ENCODE results near the gene PPIF.

Gene PPIF

DNA sequence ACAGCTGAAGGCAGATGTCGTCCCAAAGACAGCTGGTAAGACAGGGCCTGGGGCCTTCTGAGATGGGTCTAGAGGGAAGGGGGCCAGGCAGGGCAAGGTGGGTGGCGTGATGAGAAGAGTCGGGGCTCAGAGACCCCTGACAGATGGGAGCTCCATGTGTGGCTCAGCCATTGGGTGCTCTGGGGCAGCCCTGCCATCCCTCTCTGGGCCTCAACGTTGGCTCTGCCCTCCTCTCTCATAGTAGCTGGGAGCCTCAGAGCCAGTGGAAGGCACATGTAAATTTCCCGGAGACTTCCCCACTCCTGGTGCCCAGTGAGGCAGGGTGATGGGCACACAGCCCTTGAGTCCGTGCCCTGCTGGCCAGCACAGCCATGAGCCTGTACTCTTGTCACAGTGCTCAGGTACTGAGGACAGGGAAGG lies 1.8 kb downstream of the PPIF start:
- no peak for DNase-seq (ENCODE audit: low read depth)

DNA sequence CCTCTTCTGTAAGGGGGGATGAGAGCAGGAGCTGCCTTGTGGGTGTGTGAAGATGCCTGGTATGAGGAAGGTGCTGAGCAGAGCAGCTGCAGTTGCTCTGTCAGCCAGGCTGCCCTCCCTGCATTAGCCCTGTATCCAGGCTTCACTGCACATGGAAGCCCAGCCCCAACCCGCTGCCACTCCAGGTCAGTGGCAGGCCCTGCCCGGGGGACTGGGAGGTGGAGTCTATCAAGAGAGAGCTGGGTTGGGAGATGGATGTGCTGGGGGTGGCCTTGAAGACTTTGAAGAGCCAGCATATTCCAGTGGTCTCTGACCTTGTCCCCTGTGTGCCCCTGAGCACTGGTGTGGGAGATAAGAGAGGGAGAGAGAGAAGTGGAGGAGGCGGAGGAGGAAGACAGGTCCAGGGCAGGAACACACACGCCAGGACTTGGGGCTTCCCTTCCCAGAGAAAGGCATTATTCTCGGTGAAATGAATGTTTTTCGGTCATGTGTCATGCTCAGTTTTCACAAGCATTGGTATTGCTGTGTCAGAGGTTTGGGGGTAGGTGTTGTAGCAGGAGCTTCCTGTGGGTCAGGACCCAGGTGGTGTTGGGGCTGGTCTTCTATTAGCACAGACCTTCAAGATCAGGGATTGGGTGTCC lies 2.6 kb downstream of the PPIF start:
- DNase-seq (ENCODE audit: low read depth): no peak

DNA sequence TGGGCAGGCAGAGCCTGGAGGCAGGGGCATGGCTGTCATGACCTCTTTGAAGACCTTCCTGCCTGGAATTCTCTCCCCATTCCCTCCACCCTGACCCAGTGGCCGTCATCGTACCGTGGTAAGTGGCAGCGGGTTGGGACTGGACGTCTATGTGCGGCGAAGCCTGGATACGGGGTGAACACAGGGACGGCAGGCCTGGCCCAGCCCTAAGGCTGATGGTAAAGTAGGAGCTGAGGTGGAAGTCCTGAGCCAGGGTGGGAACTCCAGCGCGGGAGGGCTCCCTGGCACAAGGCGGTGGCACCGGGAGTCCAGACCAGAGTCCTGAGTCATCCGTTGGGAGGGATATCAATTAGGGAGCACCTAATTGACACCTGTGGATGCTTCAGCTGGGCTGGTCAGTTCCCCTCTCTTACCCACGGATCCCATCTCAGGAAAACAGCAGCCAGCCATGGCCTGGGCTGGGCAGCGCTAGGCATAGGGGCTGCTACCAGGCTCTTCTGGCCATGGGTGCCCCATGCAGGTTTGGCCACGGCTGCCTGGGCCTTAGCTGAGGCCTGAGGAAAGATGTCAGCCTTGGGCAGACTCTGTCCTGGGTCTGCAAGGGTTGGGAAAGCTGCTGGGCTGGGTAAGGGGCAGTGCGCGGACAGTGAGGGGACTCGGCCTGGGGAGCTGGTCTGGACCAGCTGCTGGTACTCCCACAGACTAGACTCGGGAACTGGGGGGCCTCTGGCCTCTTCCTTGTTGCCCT lies 3.3 kb downstream of the PPIF start:
- DNase-seq (ENCODE audit: low read depth): no peak

DNA sequence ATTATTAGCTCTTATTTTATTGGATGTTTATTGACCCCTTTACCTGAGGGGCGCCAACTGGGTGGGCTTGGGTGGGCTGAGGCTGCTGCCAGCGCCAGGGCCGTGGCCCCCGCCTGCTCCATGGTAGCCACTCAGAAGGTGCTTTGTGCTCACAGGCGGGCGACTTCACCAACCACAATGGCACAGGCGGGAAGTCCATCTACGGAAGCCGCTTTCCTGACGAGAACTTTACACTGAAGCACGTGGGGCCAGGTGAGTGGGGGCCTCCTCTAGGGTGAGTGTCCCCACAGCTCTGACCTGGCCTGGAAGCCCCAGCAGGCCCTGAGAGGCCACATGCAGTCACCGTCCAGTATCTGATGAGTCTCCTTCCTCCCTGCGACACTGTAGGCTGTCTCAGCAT lies 4.1 kb downstream of the PPIF start:
- no peak for DNase-seq (ENCODE audit: low read depth)

DNA sequence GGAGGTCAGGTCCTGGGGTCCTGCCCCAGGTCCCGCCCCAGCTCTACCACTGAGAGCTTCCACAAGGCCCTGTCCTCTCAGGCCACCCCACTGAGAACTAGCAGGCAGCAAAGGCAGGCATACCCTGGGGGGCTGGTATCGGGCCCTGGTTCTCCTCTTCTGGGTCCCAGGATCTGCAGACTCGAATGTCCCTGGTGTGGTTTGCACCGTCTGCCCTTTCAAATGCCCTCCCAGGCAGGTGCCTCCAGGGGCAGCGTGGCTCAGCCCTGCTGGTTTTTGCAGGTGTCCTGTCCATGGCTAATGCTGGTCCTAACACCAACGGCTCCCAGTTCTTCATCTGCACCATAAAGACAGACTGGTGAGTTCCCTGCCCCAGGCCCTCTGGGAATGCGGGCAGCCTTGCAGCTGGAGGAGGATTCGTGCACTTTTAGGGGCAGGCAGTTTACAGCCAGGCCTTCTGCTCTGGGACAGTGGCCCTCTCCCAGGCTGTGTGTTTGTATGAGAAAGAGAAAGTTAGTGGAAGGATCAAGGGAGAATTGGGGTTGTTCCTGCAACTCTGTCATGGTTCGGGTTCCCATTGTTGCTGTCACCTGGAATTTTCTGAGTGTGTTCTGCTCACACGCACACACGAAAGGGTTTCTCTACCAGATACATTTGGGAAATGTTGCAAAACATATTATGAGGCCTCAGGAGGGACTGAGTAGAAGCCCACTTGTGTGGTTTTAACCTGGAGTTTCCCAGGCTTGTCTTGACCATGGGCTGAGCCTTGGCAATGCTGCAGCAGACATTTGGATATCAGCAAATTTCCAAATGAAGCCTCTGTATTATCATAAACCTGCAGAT lies 5.0 kb downstream of the PPIF start:
- no peak for DNase-seq (ENCODE audit: low read depth)

DNA sequence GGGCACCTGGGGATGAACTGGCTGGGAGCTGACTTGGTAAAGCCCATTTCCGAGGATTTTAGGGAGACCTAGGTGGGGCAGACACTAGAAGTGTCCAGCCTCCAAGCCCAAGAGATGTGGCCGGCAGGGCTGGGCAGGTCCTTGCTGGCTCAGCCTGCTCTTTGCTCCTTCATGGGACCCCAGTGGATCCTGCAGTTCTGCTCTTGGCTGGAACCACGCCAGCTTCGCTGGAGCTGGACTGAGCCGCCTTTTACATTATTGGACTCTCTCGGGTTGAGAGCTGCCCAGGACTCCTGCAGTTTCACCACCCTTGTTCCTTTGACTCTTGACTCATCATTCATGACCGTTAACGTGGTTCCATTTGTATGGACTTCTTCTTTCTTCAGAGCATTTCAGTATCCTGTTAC lies 5.7 kb downstream of the PPIF start:
- no peak for DNase-seq (ENCODE audit: low read depth)

DNA sequence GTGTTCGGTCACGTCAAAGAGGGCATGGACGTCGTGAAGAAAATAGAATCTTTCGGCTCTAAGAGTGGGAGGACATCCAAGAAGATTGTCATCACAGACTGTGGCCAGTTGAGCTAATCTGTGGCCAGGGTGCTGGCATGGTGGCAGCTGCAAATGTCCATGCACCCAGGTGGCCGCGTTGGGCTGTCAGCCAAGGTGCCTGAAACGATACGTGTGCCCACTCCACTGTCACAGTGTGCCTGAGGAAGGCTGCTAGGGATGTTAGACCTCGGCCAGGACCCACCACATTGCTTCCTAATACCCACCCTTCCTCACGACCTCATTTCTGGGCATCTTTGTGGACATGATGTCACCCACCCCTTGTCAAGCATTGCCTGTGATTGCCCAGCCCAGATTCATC lies 6.5 kb downstream of the PPIF start:
- no peak for DNase-seq (ENCODE audit: low read depth)

DNA sequence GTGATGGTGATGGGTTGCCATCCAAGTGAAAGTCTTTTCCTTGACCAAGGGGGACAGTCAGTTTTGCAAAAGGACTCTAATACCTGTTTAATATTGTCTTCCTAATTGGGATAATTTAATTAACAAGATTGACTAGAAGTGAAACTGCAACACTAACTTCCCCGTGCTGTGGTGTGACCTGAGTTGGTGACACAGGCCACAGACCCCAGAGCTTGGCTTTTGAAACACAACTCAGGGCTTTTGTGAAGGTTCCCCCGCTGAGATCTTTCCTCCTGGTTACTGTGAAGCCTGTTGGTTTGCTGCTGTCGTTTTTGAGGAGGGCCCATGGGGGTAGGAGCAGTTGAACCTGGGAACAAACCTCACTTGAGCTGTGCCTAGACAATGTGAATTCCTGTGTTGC lies 6.9 kb downstream of the PPIF start:
- DNase-seq (ENCODE audit: low read depth): no peak

DNA sequence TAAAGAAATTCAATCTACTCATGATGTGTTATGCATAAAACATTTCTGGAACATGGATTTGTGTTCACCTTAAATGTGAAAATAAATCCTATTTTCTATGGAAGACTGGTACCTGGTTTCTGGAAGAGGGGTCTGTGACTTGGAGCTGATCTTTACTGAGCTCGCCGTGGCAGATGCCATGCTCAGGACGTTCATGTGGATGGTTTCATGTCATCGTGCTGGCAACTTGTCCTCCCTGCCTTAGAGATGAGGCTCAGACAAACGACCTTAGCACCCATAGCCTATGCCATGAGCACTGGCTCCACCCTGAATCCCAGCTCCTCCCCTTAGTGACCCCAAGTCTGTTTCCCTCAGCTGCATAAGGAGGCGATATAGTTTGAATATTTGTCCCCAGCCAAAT lies 7.3 kb downstream of the PPIF start:
- no peak for DNase-seq (ENCODE audit: low read depth)

DNA sequence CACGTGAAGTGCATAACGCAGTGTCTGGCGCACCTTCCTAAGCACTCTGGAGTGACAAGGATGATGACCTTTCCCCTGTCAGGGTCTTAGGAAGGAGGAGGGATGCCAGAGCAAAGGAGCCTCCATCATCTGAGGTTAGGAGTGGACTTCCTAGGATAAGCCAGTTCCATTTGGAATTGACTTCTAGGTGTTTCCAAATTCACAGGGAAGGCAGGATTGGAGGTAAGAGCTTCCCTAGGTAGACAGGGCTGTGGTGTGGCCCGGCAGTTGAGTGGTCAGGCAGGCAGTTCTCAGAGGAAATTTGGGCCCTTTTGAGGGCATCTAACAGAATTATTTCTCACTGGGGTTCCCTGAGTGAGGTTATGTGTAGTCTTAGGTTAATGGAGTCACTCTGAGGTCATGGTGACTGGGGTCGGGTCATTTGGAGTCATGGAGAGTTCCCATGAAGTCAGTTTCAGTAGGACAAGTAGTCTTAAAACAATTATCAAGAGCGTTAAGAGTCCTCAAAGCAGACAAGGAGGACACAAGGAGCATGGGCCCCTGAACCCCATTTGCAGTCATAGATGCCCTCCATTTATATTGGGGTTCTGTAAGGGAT lies 8.2 kb downstream of the PPIF start:
- no peak for DNase-seq (ENCODE audit: low read depth)

DNA sequence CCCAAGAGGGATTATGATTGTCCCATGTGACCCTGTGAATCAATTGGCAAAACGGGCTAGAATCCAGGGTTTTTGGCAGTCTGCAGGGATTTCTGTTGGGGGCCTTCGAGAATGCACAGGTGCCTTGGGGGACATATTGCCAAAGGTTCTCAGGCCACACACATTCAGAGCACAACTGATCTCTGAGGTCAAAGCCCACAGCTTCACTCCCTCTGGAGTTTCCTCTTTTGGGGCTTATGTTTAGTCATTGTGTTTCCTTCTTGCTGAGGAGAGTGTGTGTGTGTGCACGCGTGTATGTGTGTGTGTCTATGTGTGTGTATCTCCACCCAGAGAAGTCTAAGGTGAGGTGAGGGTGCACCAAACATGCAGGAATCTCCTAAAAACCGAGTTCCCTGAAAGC lies 8.8 kb downstream of the PPIF start:
- DNase-seq (ENCODE audit: low read depth): no peak

DNA sequence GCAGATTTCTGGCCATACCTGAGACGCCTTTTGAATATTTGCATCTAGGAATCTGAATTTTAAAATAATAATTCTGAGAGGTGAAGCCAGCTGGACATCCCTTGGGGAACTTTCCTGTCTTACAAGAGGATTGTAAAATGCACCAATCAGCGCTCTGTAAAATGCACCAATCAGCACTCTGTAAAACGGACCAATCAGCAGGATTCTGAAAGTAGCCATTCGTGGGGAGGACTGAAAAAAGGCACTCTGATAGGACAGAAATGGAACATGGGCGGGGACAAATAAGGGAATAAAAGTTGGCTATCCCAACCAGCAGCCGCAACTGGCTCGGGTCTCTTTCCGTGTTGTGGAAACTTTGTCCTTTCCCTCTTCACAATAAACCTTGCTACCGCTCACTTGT lies 9.9 kb downstream of the PPIF start:
- no peak for DNase-seq (ENCODE audit: low read depth)

DNA sequence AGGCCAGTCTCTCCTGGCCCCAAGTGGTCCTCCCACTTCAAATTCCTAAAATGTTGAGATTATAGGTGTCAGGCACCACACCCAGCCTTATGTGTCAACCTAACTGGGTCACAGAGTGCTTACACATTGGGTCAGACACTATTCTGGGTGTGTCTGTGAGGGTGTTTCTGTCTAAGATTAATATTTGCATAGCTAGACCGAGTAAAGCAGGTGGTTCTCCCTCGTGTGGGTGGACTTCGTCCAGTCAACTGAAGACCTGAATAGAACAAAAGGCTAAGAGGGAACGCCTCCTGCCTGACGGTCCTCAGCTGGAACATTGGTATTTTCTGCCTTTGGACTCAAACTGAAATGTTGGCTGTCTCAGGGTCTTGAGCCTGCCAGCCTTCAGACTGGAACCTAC lies 11.5 kb downstream of the PPIF start:
- no peak for DNase-seq (ENCODE audit: low read depth)

DNA sequence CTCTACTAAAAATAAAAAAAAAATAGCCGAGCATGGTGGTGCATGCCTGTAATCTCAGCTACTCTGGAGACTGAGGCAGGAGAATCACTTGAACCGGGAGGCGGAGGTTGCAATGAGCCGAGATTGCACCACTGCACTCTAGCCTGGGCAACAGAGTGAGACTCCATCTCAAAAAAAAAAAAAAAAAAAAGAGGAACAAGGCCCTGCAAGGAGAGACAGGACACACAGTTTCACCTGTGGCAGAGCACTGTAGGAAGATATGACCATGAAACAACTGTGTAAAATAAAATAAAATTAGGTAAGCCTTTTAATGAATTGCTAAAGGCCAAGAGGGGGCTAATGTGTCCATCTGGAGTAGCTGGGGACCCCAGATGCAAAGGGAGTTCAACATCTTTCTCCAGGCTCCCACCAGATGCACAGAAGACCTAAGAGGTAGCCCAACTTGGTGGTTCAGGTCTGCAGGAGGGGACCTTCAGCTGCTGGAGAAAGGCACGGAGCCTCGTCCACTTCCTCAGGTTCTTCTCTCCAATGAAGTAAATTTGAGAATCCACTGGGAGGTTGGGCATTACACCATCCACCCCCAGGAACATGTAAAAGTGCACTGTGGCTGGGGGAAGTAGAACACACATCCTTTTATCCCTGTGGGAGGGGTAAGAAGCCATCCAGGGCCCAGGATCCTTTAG lies 12.7 kb downstream of the PPIF start:
- no peak for DNase-seq (ENCODE audit: low read depth)

DNA sequence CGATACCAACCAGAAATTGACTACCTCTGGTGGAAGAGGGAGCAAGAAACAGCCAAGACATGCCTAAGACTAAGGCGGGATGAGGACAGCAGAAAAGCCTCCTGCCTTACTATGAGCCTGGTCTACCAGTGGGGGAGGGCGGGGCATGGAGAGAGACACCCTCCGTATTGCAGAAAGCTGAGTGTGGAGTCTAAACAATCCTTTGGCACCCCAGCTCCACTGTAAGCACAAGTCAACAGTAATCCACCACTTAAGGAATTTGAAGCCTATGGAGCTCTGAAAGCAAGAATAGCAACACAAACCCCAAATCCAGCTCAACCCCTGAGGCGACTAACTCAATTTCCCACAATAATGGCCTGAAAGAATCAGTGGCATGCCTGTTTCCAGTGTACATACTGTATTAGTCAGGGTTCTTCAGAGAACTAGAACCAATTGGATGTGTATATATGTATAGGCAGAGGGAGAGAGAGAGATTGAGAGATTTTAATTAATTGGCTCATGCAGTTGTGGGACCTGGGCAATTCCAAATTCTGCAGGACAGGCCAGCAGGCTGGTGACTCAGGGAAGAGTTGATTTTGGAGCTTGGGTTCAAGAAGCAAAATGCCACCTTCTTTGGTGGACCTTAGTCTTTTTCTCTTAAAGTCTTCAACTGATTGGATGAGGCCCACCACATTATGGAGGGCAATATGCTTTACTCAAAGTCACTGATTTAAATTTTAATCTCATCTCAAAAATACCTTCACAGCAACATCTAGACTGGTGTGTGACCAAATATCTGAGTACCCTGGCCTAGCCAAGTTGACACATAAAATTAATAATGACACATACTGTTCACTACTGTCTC lies 13.5 kb downstream of the PPIF start:
- DNase-seq (ENCODE audit: low read depth): no peak

DNA sequence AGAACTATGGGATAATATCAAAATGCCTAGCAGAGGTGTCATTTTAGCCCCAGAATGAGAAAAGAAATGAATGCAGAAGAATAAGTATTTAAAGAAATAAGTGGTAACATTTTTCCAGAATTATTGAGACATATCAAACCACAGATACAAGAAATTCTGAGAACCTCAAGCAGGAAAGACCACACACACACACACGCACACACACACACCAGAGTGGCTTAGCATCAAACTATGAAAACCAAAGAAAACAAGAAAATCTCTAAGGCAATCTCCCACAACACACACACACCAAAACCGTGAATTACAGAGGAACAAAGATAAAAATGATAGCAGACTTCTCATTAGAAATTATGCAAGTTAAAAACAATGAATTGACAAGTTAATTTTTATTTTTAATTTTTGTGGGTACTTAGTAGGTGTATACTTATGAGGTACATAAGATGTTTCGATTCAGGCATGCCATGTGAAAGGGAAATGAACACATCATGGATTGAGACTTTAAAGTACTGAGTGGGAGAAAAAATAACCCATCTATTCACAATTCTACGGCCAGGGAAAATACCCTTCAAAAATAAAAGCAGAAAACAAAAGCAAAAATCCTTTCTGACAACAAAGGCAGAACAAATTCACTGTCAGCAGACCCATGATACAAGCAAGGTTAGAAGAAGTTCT lies 14.6 kb downstream of the PPIF start:
- DNase-seq (ENCODE audit: low read depth): no peak

DNA sequence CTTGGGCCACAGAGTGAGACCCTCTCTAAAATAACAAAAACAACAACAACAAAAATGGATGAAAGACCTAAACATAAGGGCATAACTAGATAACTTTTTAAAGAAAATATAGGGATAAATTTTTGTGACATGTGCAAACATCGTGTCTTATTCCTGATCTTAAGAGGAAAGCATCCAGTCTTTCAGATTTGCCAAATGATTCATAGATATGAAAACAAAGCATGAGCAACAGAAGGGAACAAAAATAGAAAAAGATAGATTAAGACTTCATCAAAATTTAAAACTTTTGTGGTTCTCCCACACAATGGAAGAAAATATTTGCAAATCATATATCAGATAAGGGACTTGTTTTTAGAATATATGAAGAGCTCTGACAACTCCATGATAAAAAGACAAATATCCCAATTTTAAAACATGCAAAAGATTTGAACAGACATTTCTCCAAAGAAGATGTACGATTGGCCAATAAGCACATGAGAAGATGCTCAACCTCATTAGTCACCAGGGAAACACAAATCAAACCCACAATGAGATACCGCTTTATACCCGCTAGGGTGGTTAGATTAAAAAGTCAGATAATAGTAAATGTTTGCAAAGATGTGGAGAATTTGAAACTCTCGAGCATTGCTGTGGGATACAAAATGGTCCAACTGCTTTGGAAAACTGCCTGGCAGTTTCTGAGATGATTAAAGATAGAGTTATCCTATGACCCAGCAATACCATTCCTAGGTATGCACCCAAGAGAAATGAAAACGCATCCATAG lies 20.3 kb downstream of the PPIF start:
- no peak for DNase-seq (ENCODE audit: low read depth)

DNA sequence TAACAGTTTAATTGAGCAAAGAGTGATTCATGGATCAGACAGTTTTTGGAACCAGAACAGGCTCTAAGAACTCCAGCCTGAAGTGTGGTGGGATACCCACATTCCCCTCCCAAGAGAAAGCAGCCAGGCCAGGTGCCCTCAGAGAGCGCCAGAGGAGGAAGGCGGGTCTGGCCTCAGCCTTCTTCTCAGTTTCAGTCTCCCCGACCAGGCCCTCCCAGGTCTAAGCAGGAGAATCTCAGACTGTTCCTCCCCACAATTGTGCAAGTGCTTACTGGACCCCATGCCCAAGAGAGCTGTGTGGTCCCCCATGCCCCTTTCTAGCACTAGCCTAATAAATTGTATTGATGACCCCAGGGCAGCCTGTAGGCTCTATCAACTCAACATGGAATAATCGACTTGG lies 25.6 kb downstream of the PPIF start:
- no peak for DNase-seq (ENCODE audit: low read depth)

DNA sequence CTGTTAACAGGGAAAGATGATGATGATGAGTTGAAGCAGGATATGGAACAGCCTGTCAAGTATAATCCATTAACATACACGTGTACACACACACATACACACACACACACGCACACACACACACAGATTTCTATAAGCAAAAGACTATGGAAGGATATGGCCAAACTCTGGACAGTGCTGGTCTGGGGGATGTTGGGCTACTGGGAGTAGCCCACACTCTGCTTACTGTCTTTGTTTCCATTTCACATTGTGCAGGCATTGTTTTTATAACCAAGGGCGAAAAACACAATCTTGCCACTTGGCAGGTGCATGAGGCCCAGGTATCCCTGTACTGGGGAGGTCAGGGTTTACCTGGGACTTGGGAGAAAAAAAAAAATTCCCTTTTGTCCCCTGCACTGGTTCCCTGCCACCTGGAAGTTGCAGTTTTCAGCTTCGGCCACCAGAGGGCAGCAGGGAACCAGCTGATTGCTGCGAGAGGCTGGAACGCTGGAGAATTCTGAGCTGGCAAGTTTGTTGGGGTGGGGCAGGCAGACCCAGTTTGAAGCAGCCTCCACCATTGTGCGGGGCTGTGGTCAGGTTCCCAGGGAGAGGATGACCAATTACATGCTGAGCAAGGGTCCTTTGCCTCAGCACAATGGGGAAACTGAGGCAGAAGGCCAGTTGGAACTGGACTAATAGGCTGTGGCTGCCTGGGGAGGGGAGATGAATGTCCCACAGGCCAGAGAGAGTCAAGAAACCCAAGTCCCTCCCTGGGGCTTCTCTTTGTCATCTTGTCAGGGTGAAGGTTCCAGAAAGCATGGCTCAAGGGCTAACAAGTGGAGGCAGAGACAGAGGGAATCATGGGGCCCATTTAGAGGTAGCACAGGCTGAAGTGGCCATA lies 27.3 kb downstream of the PPIF start:
- no peak for DNase-seq (ENCODE audit: low read depth)

Measured in HS-5 (cell line).